HL-60/S4 treated with retinoic acid at 250 ng/mL for 4 days and 3 days (cell line): ENCODE measurements around the gene PHLDA3.
"Not testable (repeated sequence)": the region's sequence is repeated elsewhere in the genome, so short reads cannot be mapped to it uniquely, and the experiment has no call there.

Source experiments
- in situ Hi-C: fragments of 300-500 bp; cut with MboI; formaldehyde crosslinking; loops from 2 replicates; pipeline ENCODE4 v1.7.0; 2022; ENCODE audit warnings: low sequenced_read_pairs

PHLDA3 gene

GRCh38 chr1:201488830-201489589 lies 20.0 kb upstream of the PHLDA3 start:
- in situ Hi-C loops, result no loop called here

DNA sequence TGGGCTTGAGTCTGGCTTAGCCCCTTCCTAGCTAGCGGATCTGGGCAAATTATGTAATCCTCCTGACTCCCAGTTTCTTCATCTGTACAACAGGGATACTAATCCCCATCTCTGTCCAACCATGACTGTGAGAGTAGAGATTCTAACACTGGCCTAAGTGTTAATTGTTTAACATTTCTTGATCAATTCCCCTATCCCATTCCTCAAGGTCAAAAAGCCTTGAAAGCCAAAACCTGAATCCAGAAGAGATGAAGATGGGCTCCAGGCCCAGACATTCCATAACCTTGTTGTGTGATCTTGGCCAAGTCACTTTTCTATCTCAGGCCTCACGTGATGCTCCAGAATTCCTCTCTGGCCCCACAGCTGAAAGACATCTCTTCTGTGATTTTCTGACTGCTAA lies 18.8 kb upstream of the PHLDA3 start:
- in situ Hi-C loops, result no loop called here

DNA sequence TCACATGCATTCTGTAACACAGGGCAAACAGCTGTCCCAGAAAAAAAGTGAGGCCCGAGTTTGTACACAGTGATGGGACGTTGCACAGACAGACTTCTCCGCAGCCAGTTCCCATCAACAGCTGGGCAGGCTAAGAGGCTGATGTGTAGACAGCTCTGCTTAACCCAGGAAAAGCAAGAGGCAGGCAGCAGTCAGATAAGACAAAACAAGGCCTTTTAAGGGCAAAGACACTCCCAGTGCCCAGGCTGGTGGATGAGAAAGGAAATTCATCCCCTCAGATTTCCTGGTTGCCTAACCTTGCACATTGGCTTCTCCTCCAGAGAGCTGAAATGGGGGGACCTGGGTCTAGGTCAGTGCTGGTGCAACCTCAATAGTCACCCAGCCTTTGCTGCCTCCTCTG lies 17.2 kb upstream of the PHLDA3 start:
- in situ Hi-C loops, result no loop called here

- in situ Hi-C loops, result no loop called here
Measured at GRCh38 chr1:201485184-201485774, 16.3 kb upstream of the PHLDA3 start.

DNA sequence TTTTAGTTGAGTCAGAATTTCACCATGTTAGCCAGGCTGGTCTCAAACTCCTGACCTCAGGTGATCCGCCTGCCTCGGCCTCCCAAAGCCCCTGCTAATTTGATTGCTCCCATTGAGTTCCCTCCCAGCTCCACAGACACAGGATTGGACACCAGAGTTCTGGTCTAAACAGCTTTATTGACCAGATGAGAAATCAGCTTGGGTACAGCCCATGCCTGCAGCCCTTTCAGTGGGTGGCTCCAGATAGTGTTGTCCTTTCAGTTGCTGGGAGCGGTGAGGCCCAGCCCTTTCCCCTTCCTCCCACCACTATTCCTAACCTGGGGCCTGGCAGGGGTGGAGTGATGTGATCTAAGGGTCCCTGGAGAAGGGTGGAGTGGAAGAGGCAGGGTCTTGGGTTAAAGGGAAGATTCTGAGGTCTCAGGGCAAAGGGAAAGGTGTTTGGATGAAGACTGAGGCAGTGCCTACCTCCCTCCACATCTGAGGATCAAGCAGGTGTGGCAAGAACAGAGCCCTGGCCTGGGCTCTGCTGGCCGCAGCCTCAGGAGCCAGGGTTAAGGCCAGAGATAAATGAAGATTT lies 14.5 kb upstream of the PHLDA3 start:
- in situ Hi-C loops, result no loop called here

GRCh38 chr1:201482755-201483154 lies 13.8 kb upstream of the PHLDA3 start:
- in situ Hi-C loops, result no loop called here

- in situ Hi-C loops, result no loop called here
Measured at GRCh38 chr1:201481761-201482493, 12.9 kb upstream of the PHLDA3 start.

GRCh38 chr1:201481004-201481380 lies 12.0 kb upstream of the PHLDA3 start:
- in situ Hi-C loops, result no loop called here

GRCh38 chr1:201480231-201481003 lies 11.4 kb upstream of the PHLDA3 start:
- in situ Hi-C loops, result no loop called here

DNA sequence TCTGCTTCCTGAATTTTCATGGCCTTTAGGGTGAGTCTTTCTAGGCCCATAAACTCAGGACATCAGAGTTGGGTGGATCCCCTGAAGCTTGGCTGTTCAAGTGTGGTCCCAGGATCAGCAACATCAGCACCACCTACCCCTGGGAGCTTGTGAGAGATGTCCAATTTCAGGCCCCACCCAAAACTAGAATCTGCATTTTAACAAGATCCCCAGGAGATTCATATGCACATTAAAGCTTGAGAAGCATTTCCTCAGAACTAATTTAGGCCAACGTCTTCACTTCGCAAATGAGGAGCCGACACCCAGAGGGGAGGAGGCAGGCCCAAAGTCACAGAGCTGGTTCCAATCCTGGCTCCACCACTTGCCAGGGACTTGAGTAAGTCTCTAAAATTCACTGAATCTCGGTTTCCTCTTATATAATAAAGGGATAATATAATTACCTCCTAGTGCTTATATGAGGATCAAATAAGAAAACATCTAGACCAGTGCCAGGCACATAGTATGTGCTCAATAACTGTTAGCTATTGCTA lies 10.3 kb upstream of the PHLDA3 start:
- in situ Hi-C loops, result no loop called here

DNA sequence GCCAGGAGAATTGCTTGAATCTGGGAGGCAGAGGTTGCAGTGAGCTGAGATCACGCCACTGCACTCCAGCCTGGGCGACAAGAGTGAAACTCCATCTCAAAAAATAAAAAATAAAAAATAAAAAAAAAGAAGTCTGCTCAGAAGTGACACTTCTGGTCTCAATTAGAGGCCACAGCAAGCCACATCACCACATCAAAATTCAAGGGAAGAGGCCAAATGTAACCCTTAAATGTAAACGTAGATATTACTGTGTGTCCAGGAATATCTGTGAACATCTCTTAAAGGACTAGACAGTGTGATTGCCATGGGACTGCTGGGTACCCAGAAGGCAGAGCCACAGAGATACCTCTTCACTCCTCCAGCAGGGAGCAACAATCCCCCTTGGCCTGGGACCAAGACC lies 9.7 kb upstream of the PHLDA3 start:
- in situ Hi-C loops, result not testable (repeated sequence)

GRCh38 chr1:201476670-201477344 lies 7.8 kb upstream of the PHLDA3 start:
- in situ Hi-C loops, result no loop called here

- in situ Hi-C loops, result no loop called here
Measured at GRCh38 chr1:201475915-201476669, 7.1 kb upstream of the PHLDA3 start.

GRCh38 chr1:201475130-201475529 lies 6.1 kb upstream of the PHLDA3 start:
- in situ Hi-C loops, result no loop called here

GRCh38 chr1:201473296-201473695 lies 4.3 kb upstream of the PHLDA3 start:
- in situ Hi-C loops, result no loop called here

- in situ Hi-C loops, result not testable (repeated sequence)
Measured at GRCh38 chr1:201472321-201472720, 3.3 kb upstream of the PHLDA3 start.

- in situ Hi-C loops, result no loop called here
Measured at GRCh38 chr1:201471772-201472171, 2.8 kb upstream of the PHLDA3 start.

- in situ Hi-C loops, result no loop called here
Measured at GRCh38 chr1:201470581-201470980, 1.6 kb upstream of the PHLDA3 start.

- in situ Hi-C loops, result no loop called here
Measured at GRCh38 chr1:201469645-201470074, 672 bp upstream of the PHLDA3 start.

DNA sequence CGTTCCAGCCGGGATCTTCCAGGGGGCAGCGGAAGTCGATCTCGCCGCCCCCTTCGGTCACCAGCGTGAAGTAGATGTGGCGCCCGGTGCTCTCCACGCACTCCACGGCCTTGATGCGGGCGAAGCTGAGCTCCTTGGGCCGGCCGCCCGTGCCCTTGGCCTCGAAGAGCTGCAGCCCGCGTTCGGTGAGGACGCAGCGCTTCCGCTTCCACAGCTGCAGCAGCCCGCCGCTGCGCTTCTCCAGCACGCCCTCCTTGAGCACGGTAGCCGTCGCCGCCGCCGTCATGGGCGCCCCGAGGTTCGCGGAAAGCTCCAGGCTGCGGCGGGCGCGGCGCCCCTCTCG lies 516 bp downstream of the PHLDA3 start:
- in situ Hi-C loops, result no loop called here
